Posterior vena cava (tissue), 2 donors: ENCODE results near the gene C3orf22. TPM values are rescaled to one million over a fixed set of nuclear protein-coding genes. Genes with fewer than 3 reads are reported as not detected.
"Not testable (repeated sequence)": the region's sequence is repeated elsewhere in the genome, so short reads cannot be mapped to it uniquely, and the experiment has no call there.

ENCODE experiments used
- DNase-seq: peaks from one replicate; pipeline ENCODE4 v3.0.0-alpha.2; 2020; ENCODE audit warnings: low spot score
- intact Hi-C, 2 donors: fragments of 100-400 bp; cut with DNase I; formaldehyde crosslinking; loops; one replicate each; pipeline versions ENCODE4 v1.14.1 to v1.14.2; 2022 to 2023
- long read RNA-seq, 2 donors: library from polyadenylated mRNA; unstranded; transcript quantifications; one replicate each; pipeline ENCODE4 v2.0.0, GENCODE V29; 2020 to 2021
- total RNA-seq, 2 donors: library from RNA; stranded (reverse); fragmentation: NEBNext Ultra II Directional; extraction: Animal tissue kit (Norgen Biotek cat#: 25700); gene quantifications; one replicate each; pipeline ENCODE4 v1.2.1, GENCODE V29; 2021
- donor health status: DM: yes; HTN: yes; CAD: no.
- donor health status: DM: yes; HTN: yes; CAD: no.

C3orf22 gene, protein sequence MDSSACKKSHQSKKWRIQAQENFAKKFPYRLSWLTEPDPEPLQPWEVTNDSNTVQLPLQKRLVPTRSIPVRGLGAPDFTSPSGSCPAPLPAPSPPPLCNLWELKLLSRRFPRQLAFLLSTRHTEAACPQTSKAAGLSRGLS
- not detected for total RNA-seq
- long read RNA-seq, donor 1: 0 reads
- long read RNA-seq, donor 2: 0 reads

DNA sequence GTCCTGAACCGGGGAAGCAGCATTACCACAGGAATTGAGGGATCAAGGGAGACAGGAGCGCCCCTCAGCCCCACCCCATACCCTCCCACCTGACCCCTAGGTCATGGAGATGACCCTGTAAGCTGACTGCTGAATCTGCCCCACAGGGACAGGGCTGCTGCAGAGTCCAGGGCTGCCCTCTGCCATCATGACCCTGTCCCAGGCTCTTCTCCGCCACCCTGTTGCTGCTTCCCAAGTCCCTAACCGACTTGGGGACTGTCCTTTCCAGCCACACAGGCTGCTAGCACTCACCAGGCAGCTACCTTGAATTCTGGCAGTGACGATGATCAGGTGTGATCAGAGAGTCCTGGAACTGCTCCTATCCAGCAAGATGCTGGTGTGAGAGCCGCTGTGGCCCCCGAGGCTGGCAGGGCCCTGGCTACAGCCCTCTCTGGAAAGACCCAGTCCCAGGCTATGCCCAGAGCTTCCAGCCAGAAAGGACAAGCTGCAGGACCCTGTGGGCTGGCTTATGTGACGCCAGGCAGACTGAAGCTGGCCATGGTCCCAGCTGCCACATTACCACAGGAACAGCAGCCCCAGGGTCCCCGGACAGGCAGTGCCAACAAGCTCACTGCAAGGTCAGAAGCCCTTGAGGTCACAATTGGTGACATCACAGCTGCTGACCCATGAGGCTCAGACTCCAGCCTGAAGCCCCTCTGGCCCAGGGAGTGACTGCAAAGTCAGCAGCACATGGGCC is at the start of gene C3orf22:
Gene C3orf22, minus strand, starts transcription at position 597 of the 736 bp plus-strand sequence. CDS start 5,542 bp downstream, outside the sequence.
- peak; percentile 65 for DNase-seq
- intact Hi-C loops: no loop called here

- intact Hi-C loops: no loop called here
- no peak for DNase-seq
These were observed 48.6 kb upstream of the C3orf22 start for GRCh38 chr3:126607214-126607908.

DNA sequence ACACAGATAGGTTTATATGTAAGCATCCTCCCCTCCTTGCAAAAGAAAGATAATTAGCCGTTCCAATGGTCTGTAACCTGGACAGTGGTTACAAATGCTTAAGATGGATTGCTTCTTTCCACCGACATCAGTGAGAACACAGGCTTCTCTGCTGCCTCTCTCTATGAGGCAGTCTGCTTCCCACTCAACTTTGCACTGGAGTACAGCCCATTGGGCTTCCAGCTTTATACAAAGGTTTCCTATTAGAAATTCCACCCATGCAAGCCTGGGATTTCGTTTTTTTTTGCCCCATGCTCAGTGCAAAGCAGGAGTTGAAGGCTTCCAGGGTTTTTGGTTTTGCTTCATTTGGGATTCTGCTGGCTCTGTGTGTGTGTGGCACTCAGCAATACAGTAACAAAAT is 47.3 kb upstream of the C3orf22 start:
- no peak for DNase-seq
- intact Hi-C loops: no loop called here

GRCh38 chr3:126604691-126605090 is 46.0 kb upstream of the C3orf22 start:
- no peak for DNase-seq
- intact Hi-C loops: no loop called here

DNA sequence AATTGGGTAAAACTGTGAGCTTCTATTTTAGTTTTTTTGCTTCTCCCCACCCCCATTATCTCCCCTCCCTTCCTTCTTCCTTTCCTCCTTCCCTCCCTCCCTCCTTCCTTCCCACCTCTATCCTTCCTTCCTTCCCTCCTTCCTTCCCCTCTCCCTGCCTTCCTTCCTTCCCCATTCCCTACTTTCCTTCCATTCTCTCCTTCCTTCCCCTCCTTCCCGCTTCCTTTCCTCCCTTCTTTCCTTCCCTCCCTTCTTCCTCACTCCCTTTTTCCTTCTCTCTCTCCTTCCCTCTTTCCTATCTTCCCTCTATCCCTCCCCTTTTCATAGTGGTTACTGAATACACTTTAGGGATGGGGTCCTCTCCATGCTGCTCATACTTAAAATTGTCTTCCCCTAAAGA is 40.4 kb upstream of the C3orf22 start:
- no peak for DNase-seq
- intact Hi-C loops: no loop called here

DNA sequence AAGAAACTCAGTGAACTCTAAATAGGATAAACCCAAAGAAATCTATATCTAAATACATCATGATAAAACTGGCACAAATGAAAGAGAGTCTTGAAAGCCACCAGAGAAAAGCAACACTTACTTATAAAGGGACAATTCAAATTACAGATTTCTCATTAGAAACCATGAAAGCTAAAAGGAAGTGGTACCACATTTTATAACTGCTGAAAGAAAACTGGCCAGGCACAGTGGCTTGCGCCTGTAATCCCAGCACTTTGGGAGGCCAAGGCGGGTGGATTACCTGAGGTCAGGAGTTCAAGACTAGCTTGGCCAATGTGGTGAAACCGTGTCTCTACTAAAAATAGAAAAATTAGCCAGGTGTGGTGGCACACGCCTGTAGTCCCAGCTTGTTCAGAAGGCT is 36.7 kb upstream of the C3orf22 start:
- DNase-seq, intact Hi-C loops: not testable (repeated sequence)

- intact Hi-C loops, DNase-seq: not testable (repeated sequence)
These were observed 32.8 kb upstream of the C3orf22 start for GRCh38 chr3:126591515-126591914.

- intact Hi-C loops: no loop called here
These were observed 23.6 kb upstream of the C3orf22 start for GRCh38 chr3:126582311-126582710.

DNA sequence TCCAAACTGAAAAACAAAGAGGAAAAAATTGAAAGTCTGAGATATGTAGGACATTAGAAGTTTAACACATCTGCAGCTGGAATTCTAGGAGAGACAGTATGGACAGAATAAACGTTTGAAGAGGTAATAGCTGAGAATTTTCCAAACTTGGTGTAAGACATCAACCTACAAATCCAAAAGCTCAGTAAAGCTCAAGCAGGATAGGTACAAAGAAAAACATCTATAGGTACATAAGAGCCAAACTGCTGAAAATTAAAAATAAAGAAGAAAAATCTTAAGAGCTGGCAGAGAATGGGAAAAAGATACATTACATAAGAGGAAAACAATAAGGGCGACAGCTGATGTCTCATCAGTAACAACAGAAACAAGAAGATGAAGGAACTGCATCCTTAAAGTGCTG is 22.8 kb upstream of the C3orf22 start:
- intact Hi-C loops: no loop called here
- no peak for DNase-seq

More at GRCh38 chr3:126582311-126582710, 23.6 kb upstream of the C3orf22 start:
- DNase-seq: no peak

DNA sequence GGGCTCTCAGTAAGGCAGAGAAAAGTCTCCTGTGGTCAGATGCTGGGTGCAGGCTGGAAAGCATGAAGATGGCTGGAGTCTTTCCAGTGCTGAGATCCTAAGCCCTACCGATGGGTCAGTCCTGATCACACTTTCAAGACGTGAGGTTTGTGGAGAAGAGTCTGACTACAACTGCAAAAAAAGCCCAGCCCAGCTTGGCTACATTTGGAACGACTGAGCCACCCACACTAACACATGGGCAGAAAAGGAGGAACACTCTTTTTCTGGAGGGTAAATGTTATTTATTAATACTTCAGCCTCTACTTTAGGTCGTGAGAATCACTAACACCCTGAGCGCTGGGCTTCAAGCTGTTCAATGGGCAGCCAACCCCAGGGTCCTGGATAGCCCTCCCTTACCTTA is 22.0 kb upstream of the C3orf22 start:
- intact Hi-C loops: no loop called here
- DNase-seq: no peak

DNA sequence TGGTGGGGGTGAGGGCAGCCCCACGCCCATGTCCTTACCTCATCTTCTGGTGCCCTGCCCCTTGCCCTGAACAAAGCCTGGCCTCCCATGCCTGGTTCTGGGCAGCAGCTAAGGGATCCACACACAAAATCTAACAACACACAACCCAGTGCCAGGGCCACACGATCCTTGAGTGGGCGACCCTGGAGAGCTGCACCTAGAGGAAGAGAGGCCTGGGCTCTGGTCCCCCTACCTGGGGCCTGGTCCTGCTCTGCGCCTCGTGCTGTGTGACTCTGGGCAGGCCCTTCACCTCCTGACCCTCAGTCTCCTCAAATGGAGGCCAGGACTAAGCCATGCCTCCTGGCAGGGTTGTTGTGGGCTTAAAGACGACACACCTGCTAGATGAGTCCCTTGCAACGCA is 20.0 kb upstream of the C3orf22 start:
- intact Hi-C loops: no loop called here

GRCh38 chr3:126577261-126577660 is 18.5 kb upstream of the C3orf22 start:
- no peak for DNase-seq
- intact Hi-C loops: no loop called here

More for the DNA sequence above, 20.0 kb upstream of the C3orf22 start:
- no peak for DNase-seq

DNA sequence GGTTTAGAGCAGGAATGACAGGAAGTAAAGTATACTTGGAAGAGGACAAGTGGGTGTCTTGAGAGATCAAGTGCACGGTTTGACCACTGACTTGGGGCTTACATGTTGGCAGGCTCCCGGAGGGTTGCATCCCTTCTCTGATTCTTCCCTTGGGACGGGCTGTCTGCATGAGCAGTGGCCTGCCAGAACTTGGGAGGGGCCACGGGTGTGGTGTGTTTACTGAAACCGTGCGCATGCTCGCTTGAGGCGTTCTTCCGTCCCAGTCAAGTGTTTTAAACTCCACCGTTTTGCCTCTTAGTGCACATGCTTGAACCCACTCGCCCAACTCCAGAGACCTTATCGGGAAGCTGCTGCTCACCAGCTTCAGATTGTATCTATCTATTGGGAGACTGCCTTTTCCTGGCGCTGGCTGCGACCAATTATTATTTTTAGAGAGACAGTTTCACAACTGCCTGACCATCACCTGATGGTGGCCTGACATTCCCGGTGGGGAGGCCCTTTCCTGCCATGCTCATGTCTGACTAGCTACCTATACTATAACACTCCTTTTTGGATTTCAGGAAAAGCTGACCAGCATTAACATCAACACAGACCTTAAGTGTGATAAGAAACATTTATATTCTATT is 14.9 kb upstream of the C3orf22 start:
- intact Hi-C loops: no loop called here
- DNase-seq: no peak

DNA sequence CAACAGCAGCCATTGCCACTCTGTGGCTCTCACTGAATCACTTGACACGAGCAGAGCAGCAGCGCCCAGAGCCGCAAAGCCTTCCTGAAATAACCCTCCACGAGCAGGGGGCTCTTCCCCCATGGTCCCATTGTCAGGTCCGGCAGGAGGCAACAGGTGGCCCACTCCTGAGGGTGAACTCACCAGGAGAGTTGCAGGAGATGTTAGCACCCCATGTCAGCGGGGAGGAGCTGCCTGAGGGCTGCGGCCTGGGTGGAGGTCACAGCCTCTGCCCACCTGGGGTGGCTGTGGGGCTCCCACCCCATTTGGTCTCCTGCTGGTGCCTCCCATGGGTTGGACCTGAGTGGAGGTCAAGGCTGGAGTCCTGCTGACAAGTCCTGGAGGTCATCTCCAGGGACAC is 12.3 kb upstream of the C3orf22 start:
- intact Hi-C loops: no loop called here
- no peak for DNase-seq

- intact Hi-C loops: no loop called here
- no peak for DNase-seq
These were observed 11.4 kb upstream of the C3orf22 start for GRCh38 chr3:126570103-126570541.

DNA sequence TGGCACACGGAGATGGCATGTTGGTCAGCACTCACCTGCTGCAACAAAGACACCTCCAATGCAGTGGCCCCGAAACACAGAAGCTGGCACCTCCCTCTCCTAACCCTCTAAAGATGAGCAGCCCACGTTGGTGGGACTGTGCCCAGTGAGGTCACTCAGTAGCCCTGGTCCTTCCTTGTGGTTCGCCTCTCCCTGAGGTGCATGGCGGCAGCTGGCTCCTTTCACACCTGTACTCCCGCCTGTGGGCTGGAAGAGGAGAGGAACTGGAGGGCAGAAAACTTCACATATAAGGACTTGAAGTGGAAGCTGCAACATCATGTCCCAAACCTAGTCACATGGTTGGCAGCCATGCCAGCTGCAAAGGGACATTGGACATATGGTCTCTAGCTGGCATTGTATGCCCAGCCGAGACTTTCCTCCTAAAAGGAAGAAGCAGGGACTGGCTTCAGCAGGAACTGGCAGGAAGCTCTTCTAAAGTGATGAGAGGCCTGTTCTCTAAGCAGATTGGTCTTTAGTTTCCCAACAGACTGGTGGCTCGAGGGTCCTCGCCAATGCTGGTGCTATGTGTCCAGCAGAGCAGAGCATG is 10.8 kb upstream of the C3orf22 start:
- no peak for DNase-seq

GRCh38 chr3:126568776-126569342 is 10.1 kb upstream of the C3orf22 start:
- no peak for DNase-seq
- intact Hi-C loops: no loop called here

More for the DNA sequence above, 10.8 kb upstream of the C3orf22 start:
- intact Hi-C loops: no loop called here

DNA sequence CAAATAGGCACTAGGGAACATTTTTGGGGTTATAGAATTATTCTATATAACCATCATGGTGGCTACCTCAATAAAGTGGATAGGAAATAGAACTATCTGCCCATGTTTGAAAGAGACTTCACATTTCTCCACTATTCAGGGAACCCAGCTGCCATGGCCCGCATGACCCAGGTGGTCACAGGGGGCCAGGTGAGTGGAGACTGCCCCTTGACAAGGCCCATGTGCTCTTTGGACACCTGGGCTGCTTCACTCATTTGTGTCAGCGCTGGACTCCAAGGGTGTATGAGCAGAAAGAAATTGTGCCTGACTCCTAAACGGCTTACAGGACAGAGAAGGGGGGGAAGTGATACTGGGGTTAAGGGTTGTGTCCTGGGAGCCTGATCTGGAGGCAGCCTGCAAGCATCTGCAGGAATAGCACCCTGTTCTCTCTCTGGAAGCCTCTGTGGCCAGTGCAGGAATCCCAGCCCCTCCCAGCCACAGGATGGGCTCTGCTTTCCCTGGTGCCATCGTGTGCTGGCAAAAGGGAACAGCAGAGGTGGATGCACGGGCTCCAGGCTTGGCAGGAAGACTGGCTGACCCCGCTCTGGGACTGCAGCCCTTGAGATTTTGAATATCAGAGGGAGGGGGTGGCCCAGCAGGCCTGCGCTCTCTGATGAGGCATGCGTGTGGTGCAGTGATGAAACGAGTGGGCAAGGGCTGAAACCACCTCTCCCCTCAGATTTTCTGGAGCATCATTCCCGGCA is 9.1 kb upstream of the C3orf22 start:
- intact Hi-C loops: no loop called here
- peak; percentile 38 for DNase-seq
